ENCODE results near the gene HS1BP3. TPM values are rescaled to one million over a fixed set of nuclear protein-coding genes. Genes with fewer than 3 reads are reported as not detected.

HS1BP3 gene
- total and polyA plus RNA-seq, 2 of the 4 experiments (the other 2 are of a cell fraction): 9.0 to 14.8 TPM

GRCh38 chr2:20571644-20572215 is 79.2 kb downstream of the HS1BP3 start:
- Histone ChIP-seq H3K14ac (replicated peaks; ENCODE audit: low read depth, low read length) (peak overlapping the region; percentile 19; the same call in 1 of the 2 replicates), H4K8ac (ENCODE audit: low read depth in 2 of 2, low read length in 2 of 2) (no peak overlapping the region), H3K9me3 (ENCODE audit: control insufficient read depth, insufficient read depth, low read length) (no peaks in the 10 kb centered on the region), H2AK5ac (ENCODE audit: low read depth, low read length) (no peak overlapping the region), H3K36me3 (ENCODE audit: control insufficient read depth, insufficient read depth, low read length) (no peaks in the 10 kb centered on the region), H2BK5ac (ENCODE audit: low read depth, low read length, poor library complexity, severe bottlenecking) (no peak overlapping the region), H4K20me1 (ENCODE audit: insufficient read depth, low read length) (no peaks in the 10 kb centered on the region), H2BK120ac (ENCODE audit: low read depth, low read length) (peak overlapping the region; percentile 24; the same call in 1 of the 2 replicates), H3K4me3 (ENCODE audit: insufficient read depth, low read depth, low read length) (no peak overlapping the region), H2AFZ (replicated peaks; ENCODE audit: low read length, poor library complexity) (peak overlapping the region; percentile 28), H3K23ac (ENCODE audit: low read depth, low read length) (no peak overlapping the region), H4K5ac (ENCODE audit: low read depth, low read length) (no peak overlapping the region), H2BK15ac (ENCODE audit: low read depth, low read length) (no peak overlapping the region), H3K27me3 (ENCODE audit: control insufficient read depth, insufficient read depth, low read length) (no peaks in the 10 kb centered on the region), H3K56ac (ENCODE audit: extremely low read depth, insufficient read depth, low read length) (no peak overlapping the region), H2BK20ac (ENCODE audit: low read depth, low read length) (no peak overlapping the region), H3K18ac (ENCODE audit: low read depth, low read length) (no peak overlapping the region), H3K79me1 (ENCODE audit: low read depth in 1 of 2, low read length in 2 of 2) (no peaks in the 10 kb centered on the region), H3K9ac (ENCODE audit: low read depth, low read length) (no peak overlapping the region), H3K27ac (ENCODE audit: insufficient read depth, low read length) (no peak overlapping the region), H3K4me1 (ENCODE audit: control insufficient read depth, insufficient read depth, low read length) (peaks cover 8% of the 10 kb centered on the region), H3K4me2 (ENCODE audit: low read depth, low read length) (no peak overlapping the region), H3K4ac (ENCODE audit: low read depth, low read length) (no peak overlapping the region; the same call in 1 of the 2 replicates), H3K9me1 (ENCODE audit: insufficient read depth, low read length) (no peaks in the 10 kb centered on the region; the same call in 1 of the 2 replicates), H4K91ac (ENCODE audit: insufficient read depth, low read depth, low read length) (no peak overlapping the region), H2AK9ac (replicated peaks; ENCODE audit: low read depth, low read length, poor library complexity) (no peak overlapping the region)
- dilution Hi-C loops (cut with HindIII; ENCODE audit: low sequenced_read_pairs, unreplicated experiment): no loop called here
- TF ChIP-seq BHLHE40 (IDR thresholded peaks at IDR 0.05; ENCODE audit: low read depth, low read length) (no peak), SMC3 (IDR thresholded peaks at IDR 0.05; ENCODE audit: low read depth, low read length) (no peak), CHD1 (IDR thresholded peaks at IDR 0.05; ENCODE audit: low read depth, low read length) (no peak), POLR2A (IDR thresholded peaks at IDR 0.05; ENCODE audit: low read depth, low read length) (no peak), RAD21 (IDR thresholded peaks at IDR 0.05; ENCODE audit: low read length) (no peak), MAZ (IDR thresholded peaks at IDR 0.05; ENCODE audit: borderline replicate concordance, low read depth, low read length) (no peak), RCOR1 (IDR thresholded peaks at IDR 0.05; ENCODE audit: insufficient replicate concordance, low read length) (no peak)
- intact Hi-C loops (cut with micrococcal nuclease): no loop called here
- POLR2A ChIA-PET (ENCODE audit: unreplicated experiment): no interaction called here
- BruUV-seq (replicated peaks): no TSS peak
- peak; percentile 28; the same call in 1 of the 2 replicates for ATAC-seq (ENCODE audit: low read depth)
- CTCF ChIA-PET: no interaction called here
- in situ Hi-C loops (cut with MboI; ENCODE audit: low sequenced_read_pairs): no loop called here
- WGBS, 2 experiments (ENCODE audit: extremely low coverage in 2 of 2, insufficient read length in 1 of 2): 100% methylated on average over 2 of the region's 7 CpGs; no CpG with 5 or more reads in 1 of the 2 experiments
- no peak for DNase-seq
